Fibroblast of villous mesenchyme (primary cell): ENCODE measurements around the gene PSKH1. TPM values are rescaled to one million over a fixed set of nuclear protein-coding genes. Genes with fewer than 3 reads are reported as not detected.

Experiments used
- DNase-seq: peaks from one replicate; pipeline ENCODE4 v3.0.0-alpha.2; 2010; ENCODE audit warnings: low read depth
- H3K4me3 ChIP-seq: 2 replicates; pipeline ENCODE4 v1.5.1; 2011; ENCODE audit warnings: low read depth, mild to moderate bottlenecking, low read length
- total RNA-seq: library from RNA; depleted of rRNA; stranded (reverse); fragments of >200 nt; gene quantifications from 2 replicates; pipeline ENCODE4 v1.2.3, GENCODE V29; 2012
- TF ChIP-seq, protein P1 (sequence below): IDR thresholded peaks from 2 replicates; pipeline ENCODE4 v1.5.1; 2012; ENCODE audit warnings: low read depth, mild to moderate bottlenecking, low read length; ENCODE audit not compliant: insufficient read depth

The PSKH1 gene
- total RNA-seq, 1 donor, result 13.0 TPM

DNA sequence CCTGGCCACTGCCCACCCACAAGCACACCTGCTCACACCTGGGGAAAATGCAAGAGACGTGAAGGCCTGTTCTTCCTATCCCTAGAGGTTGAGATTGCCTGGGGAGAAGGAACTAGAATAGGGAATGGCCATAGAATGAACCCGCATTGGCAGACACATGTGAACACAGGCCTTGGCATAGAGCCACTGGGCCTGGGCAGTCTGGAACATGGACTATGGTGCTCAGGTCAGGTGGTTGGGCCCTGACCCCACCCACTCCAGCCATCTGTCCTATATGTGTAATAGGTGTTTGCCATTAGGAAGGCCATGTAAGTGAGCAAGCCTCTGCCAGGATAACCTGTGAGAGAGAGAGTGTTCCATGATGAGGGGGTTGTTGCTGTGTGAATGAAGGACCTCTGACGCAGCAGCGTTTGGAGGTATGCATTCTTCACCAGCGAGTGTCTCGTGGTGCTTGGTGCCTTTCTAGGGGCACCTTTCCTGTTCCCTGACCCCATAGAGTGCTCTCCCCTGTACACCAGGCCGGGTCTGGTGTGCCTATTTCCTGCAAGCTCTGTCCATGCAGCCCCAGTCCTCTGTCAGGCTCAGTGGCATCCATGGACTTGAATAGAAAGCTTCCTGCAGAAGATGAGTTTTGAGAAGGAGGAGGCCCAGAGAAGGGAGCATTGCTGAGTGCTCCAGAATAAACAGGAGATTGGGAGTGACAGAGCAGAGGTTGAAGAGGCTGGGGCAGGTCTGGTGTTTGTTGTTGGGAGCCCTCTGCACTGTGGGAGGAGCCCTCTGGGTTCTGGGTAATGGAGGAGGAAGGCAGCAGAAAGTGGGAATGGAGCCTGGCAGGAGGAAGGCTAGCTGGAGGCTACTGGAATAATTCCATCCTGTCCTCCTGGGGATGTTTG is 23.0 kb downstream of the PSKH1 start:
- no peak for DNase-seq
- TF ChIP-seq, protein P1, sequence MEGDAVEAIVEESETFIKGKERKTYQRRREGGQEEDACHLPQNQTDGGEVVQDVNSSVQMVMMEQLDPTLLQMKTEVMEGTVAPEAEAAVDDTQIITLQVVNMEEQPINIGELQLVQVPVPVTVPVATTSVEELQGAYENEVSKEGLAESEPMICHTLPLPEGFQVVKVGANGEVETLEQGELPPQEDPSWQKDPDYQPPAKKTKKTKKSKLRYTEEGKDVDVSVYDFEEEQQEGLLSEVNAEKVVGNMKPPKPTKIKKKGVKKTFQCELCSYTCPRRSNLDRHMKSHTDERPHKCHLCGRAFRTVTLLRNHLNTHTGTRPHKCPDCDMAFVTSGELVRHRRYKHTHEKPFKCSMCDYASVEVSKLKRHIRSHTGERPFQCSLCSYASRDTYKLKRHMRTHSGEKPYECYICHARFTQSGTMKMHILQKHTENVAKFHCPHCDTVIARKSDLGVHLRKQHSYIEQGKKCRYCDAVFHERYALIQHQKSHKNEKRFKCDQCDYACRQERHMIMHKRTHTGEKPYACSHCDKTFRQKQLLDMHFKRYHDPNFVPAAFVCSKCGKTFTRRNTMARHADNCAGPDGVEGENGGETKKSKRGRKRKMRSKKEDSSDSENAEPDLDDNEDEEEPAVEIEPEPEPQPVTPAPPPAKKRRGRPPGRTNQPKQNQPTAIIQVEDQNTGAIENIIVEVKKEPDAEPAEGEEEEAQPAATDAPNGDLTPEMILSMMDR, result no peak
- no peak overlapping the region for H3K4me3 ChIP-seq

DNA sequence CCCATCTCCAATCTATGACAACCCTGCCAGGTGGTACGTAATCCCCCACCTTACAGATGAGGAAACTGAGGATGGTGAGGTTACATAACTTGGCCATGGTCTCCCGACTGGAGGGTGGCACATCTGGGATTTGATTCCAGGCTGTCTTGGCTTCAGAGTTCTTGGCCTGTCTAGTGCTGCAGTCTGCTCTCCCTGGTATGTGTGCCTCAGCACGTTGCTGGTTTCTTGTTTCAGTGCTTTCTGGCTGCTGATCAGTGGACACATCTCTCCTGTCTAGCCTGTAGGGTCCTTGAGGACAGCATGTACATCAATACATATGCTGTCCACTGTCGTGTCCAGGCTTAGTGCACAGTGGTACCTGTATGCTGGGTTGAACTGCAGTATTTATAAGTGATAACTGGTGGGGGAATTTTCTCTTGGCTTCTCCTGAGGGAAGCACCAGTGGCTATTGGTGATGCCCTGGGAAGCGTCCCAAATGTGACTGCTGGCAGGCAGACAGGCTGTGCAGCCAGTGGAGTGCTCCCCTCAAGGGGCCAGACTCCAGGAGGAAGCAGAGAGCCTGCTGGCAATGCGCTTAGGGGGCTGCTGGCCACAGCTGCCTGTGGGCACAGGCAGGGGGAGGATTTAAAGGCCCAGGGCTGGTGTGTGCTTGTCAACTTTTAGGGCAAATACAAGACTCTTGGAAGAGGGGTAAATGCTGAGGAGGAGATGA is 24.2 kb downstream of the PSKH1 start:
- TF ChIP-seq, protein P1, result no peak
- H3K4me3 ChIP-seq, result no peak overlapping the region
- DNase-seq, result no peak

DNA sequence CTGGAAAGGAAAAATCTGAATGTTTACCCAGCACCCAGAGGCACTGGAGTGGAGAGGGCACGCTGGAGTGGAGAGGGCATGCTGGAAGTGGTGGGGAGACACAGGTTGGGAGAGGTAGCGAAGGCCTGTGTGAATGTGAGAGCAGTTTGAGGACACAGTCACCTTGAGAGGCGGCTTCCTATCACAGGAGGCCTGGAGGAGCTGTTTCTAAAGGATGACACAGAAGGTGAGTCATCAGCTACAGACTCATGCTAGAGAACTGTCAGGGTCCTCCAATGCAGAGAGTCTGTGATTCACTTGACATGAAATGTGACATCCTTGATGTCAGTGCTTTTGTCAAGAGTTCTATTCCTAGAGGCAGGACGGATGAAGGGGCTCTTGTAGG is 24.8 kb downstream of the PSKH1 start:
- peak; percentile 67 for DNase-seq
- TF ChIP-seq, protein P1, result no peak
- H3K4me3 ChIP-seq, result no peak overlapping the region

DNA sequence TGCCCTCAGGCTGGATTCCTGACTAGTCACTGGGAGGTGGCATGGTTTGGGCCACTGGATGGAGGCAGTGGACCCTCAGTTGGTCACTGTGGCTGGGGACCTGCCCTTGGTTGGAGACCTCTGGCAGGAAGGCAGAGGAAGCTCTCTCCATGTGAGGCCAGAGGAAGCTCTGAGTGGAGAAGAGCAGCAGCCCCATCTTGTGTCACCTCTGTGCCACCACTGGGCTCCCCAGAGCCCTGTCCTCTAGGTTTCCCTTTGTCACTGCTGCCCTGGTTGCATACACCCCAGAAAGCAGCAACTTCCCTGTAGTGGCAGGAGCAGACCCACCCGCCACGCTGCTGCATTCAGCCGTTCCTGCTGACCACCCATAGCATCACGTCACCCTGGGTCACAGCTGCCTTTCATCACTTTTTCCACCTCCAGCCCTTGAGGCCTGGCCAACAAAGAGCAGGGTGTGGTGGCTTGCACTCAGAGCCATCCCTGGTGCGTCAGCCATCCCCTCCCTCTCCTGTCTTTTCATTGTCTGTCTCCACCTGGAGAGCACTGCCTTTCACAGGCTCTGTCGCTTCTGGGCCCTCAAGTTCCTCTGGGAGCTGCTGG is 26.7 kb downstream of the PSKH1 start:
- TF ChIP-seq, protein P1, result no peak
- DNase-seq, result no peak
- H3K4me3 ChIP-seq, result no peak overlapping the region

DNA sequence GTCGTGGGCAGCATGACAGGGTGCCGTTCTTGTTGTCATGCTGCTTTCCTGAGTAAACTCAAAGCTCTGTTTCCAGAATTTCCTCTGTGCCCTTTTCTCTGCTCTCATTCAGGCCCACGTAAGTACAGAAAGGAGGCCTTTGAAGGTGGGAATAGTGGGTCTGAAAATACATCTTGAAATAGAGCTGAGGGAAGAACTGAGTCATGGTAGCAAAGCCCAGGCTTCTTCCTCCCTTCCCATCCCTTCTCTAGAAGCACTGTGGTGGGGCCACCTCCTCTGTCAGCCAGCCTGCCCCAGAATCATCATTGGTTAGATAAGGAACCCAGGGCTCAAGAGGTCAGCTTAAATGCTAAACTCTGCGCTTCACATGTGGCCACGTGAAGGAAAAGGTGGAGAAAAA is 29.2 kb downstream of the PSKH1 start:
- DNase-seq, result no peak
- TF ChIP-seq, protein P1, result no peak
- H3K4me3 ChIP-seq, result no peak overlapping the region

DNA sequence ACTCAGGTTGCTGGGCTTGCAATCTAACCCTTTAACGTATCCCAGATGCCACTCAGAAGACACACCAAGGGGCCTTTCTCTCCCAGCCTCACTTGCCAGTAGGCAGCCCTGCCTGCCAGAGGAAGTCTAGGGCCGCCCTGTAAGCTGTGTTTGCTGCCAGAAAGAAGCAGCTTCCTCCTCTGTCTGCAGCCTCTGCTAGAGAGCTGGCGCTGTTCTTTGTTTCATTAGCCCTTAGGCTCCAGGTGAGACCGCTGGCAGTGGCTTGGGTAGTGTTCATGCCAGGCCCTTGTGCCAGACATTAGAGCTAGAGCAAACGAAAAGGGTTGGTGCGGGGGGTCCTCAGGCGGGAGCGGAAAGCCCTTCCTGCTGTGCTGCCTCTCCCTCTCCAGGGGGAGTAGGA is 29.7 kb downstream of the PSKH1 start:
- TF ChIP-seq, protein P1, result no peak
- DNase-seq, result no peak
- H3K4me3 ChIP-seq, result no peak overlapping the region
